Measurements from ENCODE around the gene BLOC1S3.

The BLOC1S3 gene

DNA sequence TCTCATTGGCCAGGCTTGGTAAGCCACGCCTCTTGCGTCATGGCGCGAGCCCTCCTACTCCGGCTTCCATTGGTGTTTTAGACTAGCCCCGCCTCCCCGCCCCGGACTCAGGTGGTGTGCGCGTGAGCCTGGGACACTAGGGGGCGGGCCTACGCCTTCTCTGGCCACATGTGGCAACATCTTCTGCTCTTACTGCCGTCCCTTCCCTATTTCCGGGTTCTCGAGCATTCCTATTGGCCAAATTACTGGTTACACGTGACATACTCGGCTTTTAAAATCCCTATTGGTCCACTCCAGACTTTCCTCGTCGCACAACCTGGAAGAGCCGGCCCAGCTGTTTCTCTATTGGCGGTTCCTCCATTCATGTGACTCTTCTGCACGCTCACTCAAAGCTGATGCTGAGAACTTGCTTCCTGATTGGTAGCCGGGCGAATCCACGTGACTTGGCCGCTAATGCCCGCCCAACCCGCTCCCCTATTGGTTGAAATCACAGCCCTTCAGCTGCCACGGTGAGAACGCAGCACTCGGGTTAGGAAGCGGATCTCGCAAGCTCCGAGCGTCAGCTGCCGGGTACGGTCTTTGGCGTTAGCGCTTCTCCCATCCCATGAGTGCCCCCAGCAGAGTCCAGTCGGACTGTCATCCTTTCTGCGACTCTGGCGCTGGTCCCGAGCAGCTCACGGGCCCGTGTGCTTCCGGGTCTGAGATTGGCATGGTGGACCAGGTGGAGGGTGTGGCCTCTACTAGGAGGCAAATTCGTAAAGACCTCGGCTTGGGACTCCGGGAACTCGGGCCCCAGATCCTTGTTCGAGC, at the start of gene BLOC1S3:
TSS of gene BLOC1S3 (plus strand) at position 523 of the 810 bp plus-strand sequence. CDS start 513 bp downstream, outside the sequence.
- DNase-seq, result peak; percentile 100

- DNase-seq, result no peak
Observed at GRCh38 chr19:45128806-45129205, 49.8 kb upstream of the BLOC1S3 start.

DNA sequence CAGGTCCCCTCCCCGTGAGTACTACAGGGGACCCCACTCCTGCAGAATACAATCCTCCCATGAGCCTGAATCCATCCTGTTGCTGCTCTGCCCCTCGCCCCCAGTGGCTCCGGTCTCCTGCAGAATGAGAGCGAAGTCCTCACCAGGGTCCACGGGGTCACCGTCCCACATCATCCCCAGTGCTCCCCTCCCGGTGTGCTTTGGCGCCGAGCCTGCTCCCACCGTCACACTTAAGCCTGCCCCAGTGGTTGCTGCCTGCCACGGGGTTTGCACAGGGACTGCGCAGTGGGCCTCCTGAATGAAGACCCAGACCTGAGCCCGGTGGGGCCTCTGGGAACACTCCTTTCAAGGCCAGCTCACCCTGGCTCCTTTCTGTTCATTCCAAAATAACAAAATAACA, 48.3 kb upstream of the BLOC1S3 start:
- DNase-seq, result no peak

- no peak for DNase-seq
Observed at GRCh38 chr19:45130888-45131615, 47.5 kb upstream of the BLOC1S3 start.

DNA sequence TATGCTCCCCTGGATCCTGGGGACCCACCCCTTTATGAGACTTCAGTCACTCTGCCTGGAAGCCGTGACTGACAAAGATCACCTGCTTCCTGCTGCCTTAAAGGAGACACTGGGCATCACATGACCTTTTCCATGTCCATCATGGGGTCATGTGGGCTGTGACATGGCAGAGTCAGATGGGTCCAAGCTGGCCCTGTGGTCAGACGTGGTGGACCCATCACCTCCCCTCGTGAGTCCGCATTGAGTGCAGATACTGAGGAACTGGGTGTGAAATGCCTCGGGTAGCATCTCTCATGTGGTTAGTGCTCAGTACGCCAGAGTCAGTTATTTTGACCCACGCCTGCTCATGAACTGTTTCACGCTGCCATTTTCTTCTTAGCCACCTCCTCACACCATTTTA, 44.9 kb upstream of the BLOC1S3 start:
- no peak for DNase-seq

DNA sequence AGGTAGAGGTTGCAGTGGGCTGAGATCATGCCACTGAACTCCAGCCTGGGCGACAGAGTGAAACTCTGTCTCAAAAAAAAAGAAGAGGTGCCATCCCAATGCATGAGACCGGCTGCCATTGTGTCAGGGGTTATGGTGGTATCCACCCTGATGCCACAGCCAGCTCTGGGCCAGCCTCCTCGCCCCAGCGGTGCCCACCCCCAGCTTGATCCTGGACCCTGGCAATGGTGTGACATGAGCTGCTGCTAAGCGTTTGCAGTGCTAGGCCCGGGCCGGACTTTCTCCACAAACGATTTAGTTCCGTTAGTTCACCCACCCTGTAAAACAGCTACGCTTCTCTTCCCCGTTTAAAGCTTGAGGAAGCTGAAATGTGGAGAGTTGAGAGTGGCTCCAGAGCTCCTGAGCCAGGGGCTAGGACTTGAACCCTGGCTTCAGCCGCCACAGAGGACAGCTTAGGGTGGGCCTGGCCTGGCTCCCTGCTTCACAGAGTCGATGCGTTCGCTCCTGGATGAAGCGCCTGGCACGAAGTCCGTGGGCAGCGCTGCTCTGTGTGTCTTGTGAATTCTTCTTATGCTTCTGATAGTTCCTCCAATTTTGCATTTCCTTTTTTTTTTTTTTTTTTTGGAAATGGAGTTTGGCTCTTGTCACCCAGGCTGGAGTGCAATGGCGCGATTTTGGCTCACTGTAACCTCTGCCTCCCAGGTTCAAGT, 43.3 kb upstream of the BLOC1S3 start:
- DNase-seq, result no peak

DNA sequence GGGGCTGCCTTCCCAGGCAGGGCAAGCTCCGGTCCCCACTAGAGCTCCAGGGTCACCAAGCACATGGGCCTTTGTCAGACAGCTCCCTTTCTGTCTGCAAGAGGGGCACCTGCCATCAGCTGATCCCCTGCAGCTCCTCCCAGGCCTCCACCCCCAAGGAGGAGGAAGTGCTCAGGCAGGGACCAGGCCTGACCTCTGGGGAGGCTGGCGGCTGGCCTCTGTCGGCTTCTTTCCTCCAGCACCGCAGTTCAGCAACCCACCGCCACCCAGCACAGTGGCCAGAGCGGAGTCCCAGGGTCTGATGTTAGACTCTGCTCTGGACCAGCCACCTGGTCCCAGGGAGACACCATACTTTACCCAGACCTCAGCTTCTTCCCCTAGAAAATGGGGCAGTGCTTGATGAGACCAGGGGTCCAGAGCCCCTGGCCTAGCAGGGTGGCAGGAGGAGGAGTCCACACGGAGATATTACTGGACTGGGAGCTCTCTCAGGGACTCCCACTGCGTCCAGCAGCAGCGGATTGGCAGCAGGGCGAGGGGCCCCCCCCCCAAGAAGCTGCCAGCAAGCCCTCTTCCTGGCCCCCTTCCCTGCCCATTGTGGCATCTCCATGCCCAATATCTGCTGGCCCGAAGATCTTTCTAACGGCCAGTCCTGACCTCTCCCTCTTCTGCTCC, 41.9 kb upstream of the BLOC1S3 start:
- no peak for DNase-seq

DNA sequence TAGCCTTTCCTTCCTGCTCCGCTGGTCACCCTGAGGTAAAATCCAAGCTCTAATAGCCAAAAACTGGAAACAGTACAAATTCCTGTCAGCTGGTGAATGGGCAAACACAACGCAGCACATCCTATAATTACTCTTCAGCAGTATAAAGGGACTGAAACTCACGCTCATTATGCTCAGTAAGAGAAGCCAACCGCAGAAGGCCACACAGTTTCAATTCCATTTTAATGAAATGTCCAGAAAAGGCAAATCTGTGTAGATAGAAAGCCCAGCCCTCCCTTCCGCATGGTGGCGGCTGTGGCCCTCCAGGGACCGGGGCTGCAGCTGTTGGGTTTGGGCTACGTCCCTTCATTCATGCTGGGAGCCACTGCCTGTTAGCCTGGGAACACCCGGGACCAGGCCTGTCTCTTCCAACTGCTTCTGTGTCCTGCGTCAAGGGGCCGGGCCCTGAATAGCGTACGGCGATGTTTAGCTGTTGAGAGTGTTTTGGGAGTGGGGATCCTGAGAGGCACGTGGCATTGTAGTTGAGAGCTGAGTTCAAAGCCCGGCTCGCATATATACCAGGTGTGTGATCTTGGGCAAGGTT, 41.3 kb upstream of the BLOC1S3 start:
- DNase-seq, result no peak

DNA sequence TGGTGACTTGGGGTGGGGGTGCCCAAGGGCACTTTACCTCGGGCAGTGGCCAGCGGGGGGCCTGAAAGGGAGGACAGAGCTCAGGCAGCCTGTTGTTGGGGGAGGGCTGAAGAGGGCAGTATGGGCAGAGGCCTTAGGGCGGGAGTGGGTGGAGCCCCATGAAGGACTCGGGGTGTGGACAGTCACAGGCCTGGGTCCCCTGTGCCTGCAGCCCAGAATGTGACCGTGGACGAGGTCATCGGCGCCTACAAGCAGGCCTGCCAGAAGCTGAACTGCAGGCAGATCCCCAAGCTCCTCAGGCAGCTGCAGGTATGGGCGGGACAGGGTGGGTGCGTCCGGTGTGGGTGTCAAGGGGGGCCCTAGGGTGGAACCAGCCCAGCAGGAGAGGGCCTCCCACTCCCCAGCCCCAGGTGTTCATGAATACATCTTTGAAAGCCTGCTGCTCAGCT, 40.3 kb upstream of the BLOC1S3 start:
- DNase-seq, result no peak

DNA sequence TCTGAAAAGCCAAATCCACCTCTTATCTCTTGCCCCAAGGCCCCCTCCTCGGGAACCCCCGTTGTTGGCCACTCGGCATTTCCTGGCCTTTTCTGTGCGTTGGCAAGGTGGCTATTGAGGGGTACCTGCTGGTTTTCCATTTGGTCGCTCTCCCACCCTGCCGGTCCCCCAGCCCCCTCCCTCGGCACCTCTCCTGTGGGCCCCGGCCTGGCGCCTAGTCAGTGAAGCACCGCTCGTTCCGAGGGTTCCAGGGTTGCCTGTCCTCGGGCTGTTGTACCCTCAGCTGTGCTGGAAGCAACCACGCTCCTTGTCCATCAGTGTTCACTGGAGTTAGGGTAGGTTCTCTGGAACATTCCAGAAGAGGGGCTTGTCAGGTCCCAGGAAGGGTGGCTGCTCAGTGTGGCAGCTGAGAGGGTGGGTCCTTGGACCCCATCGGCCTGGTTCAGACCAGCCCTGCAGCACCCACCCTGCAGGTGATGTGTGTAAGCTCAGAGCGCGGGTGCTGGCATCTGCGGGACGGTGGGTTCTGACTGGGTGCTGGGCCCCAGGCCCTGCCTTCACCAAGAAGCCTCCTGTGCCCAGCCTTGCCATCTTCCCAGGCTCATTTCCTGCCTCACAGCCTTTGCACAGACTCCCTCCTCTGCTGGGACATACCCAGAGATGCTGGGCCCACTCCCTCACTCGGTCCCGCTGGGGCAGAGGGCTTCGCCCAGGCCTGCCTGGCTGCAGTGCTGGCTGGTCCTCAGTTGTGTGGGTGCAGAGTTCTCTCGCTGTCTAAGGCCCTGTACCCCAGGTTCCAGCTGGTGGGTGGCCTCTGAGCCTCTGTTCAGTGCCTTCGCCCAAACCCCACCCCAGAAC, 39.1 kb upstream of the BLOC1S3 start:
- no peak for DNase-seq

DNA sequence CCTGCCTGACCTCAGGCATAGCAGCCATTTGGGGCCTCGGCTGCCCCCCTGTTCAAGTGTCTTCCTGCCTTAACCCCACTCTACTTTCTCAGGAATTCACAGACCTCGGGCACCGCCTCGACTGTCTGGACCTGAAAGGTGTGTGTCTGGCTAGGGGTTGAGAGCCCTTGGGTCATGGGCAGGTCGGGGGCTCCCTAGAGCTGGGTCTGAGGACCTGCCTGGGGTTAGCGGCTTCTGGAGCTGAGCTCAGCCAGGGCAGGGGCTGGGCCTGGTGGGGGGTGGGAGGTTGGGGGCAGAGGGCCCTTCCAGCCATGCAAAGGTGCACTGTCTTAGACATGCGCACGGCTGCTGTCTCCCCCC, 38.5 kb upstream of the BLOC1S3 start:
- DNase-seq, result no peak

GRCh38 chr19:45140533-45140932, 38.1 kb upstream of the BLOC1S3 start:
- no peak for DNase-seq

GRCh38 chr19:45141203-45141900, 37.2 kb upstream of the BLOC1S3 start:
- DNase-seq, result no peak

DNA sequence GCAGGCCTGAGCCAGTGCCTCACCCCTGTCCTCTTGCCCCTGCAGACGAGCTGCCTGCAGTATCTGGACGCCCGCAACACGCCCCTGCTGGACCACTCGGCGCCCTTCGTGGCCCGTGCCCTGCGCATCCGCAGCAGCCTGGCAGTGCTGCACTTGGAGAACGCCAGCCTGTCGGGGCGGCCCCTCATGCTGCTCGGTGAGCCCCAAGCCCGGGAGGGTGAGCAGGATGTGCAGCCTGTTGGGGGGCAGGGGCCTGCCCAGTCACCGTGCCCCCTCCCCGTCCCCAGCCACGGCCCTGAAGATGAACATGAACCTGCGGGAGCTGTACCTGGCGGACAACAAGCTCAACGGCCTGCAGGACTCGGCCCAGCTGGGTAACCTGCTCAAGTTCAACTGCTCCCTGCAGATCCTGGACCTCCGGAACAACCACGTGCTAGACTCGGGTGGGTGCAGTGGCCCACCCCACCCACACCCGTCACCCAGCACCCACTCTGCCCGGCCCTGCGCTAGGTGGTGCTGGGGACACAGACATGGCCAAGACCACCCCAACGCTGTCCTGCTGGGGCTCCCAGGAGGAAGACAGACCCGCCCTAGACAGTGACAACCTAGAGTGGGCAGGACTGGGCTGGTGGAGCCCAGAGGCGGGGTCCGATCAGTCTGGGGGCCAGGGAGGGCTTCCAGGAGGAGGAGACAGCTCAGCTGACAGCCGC, 36.4 kb upstream of the BLOC1S3 start:
- no peak for DNase-seq

DNA sequence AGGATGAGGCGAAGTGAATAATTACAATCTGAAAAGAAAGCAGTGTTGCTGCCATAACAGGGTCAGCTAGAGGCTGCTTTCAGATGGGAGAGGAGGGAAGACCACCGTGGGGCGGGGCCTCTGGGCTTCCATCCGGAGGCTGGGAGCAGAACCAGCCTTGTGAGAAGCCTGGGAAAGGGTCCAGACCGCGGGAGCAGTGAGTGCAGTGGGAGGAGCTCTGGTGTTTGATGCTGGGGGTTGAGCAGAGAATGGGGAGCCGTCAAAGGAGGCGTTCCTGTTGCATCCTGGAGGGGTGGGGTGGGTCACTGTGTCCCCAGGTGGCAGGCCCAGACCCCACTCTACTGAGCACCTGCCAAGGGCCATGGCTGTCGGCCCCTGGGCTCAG, 35.9 kb upstream of the BLOC1S3 start:
- DNase-seq, result no peak

- no peak for DNase-seq
Observed at GRCh38 chr19:45144431-45145269, 33.9 kb upstream of the BLOC1S3 start.

GRCh38 chr19:45145270-45146189, 33.1 kb upstream of the BLOC1S3 start:
- no peak for DNase-seq

DNA sequence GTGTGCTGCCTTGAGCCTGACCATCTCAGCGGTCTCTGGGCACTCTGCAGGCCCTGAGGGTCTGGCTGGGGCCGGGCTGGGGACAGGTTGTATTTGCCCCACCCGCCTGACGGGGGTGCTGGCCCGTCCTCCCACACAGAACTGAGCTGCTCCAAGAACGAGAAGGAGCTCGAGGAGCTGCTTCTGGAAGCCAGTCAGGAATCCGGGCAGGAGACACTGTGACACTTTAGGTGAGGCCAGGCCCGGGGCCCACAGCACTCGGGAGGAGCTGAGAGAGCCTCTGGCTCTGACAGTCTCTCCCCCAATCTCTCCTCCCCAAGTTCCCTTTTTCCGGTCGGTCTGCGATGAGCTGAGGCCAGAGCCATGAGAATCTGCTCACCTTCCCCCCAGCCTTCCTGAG, 32.3 kb upstream of the BLOC1S3 start:
- no peak for DNase-seq
